ENCODE data around the gene CPLX1.

- no peak for TF ChIP-seq CTCF (IDR thresholded peaks at IDR 0.05)
- TF ChIP-seq EP300 (IDR thresholded peaks at IDR 0.05), result no peak
- no peak for TF ChIP-seq POLR2A (IDR thresholded peaks at IDR 0.05)
Observed at GRCh38 chr4:807792-808191, 18.1 kb downstream of the CPLX1 start.

Data from ovary (tissue), 3 donors.